Fibroblast of skin of left biceps (primary cell): Measurements from ENCODE around the gene HEXD.
A peak's percentile ranks its signal among the peaks of the same experiment; 100 is the strongest.
"Not testable (repeated sequence)": the region's sequence is repeated elsewhere in the genome, so short reads cannot be mapped to it uniquely, and the experiment has no call there.

Experiments used
- DNase-seq, 2 experiments: peaks; one replicate each; pipeline ENCODE4 v3.0.0-alpha.2; 2013; ENCODE audit warnings: low read depth in 2 of 2

HEXD gene

DNA sequence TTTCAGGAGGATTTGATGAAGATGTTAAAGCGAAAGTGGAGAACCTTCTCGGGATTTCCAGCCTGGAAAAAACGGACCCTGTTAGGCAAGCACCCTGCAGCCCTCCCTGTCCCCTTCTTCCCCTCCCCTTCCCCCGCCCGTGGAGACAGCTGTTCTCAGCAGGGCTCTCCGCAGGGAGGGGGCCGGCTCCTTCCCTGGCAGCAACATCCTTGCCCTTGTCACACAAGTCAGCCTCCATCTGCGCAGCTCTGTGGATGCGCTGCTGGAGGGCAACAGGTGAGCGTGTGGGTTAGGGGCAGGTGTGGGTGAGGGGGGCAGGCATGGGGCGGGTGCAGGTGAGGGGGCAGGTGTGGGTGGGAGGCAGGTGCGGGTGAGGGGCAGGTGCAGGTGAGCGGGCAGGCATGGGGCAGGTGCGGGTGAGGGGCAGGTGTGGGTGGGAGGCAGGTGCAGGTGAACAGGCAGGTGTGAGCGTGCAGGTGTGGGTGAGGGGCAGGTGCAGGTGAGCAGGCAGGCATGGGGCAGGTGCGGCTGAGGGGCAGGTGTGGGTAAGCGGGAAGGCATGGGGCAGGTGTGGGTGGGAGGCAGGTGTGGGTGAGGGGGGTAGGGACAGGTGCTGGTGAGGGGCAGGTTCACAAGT, 23.0 kb downstream of the HEXD start:
- DNase-seq: no peak

DNA sequence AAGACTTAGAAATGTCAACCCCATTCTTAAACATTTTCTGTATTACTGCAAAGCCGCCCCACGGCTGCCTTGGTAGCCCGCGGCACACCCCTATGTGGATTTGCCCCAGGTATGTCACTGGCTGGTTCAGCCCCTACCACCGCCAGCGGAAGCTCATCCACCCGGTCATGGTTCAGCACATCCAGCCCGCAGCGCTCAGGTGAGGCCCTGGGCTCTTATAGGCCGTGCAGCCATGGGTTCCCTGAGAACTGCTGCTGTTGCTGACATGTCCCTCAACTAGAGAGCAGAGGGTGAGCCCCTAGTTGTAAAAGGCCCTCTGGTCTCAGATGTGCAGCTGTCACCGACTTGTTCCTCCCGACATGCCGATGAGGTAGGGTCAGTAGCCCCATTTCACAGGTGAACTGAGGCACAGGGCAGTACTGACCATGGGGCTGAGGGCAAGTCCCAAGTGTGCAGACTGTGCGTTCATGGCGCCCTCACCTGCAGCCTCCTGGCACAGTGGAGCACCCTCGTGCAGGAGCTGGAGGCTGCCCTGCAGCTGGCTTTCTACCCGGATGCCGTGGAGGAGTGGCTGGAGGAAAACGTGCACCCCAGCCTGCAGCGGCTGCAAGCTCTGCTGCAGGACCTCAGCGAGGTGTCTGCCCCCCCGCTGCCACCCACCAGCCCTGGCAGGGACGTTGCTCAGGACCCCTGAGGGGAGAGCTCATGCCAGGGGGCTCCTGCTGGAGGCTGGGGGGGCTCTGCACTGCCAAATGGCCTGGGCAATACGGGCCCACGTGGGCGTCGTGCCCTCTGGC, 23.7 kb downstream of the HEXD start:
- DNase-seq: no peak

DNA sequence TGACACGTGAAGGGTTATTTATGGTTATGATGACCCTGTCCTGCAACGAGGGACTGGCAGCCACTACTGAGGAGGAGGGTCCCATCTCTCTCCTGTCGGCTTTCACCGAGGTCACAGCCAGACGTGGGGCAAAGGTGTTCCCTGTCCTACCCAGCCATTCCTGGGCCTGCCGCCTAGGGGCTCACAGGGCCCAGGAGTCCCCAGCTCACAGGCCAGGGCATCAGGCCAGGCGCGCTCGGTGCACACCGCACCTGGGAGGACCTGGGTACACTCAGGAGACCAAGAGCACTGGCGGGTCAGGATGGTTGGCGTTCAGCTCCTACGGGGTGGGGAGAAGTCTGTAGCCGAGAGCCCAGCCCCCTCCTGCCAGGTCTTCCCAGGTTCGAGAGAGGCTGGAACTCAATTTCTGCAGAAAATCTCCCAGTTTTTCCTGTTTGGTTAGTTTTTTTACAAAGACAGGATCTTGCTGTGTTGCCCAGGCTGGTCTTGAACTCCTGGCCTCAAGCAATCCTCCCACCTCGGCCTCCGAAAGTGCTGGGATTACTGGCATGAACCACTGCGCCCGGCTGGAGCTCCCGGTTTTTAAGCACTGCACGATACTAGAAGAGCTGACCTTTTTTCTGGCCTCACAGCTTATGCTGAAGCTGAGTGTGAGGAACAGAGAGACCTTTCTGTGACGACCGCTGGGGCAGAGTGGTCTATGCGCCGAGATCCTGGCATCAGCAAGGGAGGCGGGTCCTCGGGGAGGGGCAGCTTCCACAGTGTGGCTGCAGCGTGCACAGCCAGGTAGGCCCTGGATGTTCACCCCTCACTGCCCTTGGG, 24.7 kb downstream of the HEXD start:
- DNase-seq: no peak

DNA sequence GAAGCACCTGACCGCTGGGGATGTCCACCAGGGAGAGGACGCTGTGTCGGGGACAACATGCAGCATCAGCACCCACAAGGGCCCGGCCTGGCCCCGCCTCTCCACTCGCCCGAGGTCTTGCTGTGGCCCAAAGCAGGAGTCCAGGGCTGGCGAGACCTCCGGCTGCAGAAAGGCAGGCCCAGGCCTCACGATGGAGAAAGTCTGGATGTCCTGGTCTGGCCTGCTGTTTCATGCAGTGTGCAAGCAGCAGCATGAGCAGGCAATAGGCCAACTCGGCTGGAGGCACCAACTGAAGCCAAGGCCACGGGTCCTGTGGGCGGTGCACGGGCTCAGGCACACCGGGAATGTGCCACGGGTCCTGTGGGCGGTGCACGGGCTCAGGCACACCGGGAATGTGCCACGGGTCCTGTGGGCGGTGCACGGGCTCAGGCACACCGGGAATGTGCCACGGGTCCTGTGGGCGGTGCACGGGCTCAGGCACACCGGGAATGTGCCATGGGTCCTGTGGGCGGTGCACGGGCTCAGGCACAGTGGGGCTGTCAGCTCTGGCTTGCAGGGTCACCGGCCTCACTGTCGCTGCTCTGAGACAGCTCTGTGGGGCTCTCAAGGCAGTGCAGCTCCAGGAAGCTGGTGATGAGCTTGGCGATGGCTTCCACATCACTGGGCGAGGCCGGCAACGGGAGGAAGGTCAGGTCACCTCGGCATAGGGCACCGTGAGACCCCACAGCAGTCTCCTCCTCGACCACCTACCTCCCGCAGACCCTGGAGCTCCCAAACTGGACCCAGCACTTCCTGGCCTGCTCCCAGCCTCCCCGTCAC, 25.5 kb downstream of the HEXD start:
- no peak for DNase-seq

- DNase-seq: no peak
Observed at GRCh38 chr17:82444284-82444893, 26.2 kb downstream of the HEXD start.

DNA sequence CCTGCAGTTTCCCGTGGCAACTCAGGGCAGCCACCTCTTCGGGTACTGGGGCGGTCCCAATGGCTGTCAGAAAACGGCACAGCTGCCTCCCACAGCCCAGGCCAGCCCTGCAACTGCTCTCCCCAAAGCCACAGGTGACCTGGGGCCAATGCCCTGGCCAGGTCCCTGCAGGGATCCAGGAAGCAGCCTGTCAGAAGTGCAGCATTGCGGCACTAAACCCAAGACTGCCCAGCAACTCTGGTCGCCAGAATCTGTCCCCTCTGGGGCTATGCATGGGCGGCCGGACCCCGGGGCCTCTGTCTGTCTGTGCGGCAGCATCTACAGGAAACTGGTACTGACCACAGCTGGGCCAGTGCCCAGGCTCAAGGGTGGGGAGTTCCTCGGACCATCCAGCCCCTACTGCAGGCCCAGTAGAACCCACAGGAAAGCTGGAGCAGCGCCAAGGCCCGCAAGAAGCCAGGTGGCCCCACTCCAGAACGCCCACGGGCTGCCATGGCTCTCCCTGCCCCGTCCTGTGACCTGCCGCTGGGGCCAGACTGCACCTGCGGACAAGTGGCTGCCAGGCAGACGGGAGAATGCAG, 26.9 kb downstream of the HEXD start:
- no peak for DNase-seq

DNA sequence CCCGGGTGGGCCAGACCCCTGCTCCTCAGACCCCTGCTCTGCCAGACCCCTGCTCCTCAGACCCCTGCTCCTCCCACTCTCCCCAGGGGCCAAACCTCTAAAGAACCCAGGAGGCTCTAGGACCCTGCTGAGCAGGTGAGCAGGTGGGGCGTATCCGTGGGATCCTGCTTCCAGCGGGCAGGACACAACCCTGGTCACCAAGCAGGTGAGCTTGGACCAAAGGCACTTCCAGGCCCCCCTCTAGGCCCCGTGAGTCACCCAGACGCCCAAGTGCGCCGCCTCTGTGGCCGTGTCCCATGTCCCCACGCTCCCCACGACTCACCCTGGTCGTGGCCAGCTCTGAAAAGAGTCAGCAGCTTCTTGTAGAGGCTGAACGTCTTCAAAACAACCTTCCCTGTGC, 27.4 kb downstream of the HEXD start:
- DNase-seq: no peak

DNA sequence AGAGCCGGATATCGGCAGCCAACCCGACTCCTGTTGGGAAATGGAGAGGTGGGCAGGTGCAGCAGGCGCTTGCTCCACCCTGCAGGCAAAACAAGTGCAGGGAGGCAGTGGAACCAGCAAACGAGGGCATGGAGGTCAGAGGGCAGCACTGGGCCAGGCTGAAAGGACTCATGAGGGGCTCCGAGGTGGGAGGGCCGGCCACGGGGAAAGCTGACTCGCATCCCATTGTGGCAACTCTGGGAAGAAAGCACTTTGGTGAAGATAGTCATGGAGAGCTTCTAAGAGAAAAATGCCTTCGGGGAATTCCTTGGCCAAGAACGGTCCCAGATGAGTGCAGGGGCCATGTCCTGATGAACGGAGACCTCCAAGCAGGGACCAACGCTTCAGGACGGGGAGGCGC, 28.0 kb downstream of the HEXD start:
- DNase-seq: no peak

DNA sequence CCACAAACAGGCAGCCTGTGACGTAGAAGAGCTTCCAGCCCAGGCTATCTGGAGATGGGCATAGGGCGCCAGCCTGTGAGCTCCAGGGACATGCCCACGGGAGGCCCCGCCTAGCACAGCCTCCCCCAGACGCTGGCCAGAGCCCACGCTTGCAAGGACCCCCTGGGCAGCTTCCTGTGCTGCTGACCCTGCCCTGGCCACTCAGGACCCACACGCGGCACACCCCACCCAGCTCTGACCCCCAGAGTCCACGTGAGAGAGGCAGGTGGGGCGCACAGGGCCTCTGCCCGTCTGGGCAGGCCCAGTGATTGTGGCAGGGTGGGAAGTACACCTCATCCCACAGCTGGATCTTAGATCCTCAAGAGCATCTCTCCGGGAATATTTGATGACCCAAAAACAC, 28.5 kb downstream of the HEXD start:
- no peak for DNase-seq

DNA sequence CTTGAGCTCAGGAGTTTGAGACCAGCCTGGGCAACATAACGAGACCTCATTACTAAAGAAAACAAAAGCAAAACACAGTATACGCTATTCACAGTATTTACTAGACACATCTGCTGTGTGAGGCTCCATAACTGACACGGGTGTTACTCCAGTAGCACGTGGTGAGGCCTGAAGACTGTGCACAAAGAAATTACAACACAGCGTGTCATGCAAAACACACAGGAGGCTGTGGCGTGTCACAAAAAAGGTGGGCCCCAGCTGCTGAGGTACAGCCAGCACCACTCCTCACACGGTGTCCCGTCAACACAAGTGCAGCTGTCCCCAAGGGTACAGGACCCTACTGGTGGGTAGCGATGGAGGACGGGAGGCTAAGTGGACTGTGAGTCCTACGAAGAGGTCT, 29.7 kb downstream of the HEXD start:
- DNase-seq: no peak

DNA sequence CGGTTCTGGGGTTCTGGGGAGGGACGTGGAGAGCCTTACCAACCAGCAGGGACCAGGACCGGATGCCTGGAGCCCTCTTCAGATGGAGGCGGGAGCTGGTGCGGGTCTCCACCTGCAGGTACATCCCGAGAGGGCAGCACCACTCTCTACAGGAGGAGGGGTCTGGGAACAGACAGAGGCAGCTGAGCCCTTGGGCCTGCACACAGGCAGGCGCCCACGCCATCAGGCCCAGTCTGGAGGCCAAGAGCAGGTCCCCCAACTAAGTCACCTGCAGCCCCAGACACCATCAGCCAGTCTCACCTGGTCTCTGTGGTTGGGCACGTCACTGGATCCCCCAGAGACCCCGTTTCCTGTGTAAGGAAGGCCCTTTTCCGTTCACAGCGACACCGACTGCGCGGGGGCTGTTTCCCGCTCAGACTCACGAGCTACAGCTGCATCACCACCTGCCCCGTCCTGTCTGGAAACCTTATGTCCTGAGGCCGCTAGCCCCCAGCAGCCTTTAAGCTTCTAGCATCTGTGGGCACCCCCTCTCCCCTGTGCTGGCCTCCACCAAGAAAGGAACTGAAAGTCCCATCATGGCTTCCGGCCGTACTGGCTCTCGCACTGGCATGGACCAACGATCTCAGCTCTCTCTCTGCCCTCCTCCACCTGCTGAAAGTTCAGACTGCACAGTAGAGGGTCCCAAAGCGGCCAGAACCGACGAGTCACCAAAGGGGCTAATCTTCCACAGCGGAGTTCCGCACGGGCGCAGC, 31.2 kb downstream of the HEXD start:
- DNase-seq: no peak

GRCh38 chr17:82449883-82450356, 31.8 kb downstream of the HEXD start:
- no peak for DNase-seq

DNA sequence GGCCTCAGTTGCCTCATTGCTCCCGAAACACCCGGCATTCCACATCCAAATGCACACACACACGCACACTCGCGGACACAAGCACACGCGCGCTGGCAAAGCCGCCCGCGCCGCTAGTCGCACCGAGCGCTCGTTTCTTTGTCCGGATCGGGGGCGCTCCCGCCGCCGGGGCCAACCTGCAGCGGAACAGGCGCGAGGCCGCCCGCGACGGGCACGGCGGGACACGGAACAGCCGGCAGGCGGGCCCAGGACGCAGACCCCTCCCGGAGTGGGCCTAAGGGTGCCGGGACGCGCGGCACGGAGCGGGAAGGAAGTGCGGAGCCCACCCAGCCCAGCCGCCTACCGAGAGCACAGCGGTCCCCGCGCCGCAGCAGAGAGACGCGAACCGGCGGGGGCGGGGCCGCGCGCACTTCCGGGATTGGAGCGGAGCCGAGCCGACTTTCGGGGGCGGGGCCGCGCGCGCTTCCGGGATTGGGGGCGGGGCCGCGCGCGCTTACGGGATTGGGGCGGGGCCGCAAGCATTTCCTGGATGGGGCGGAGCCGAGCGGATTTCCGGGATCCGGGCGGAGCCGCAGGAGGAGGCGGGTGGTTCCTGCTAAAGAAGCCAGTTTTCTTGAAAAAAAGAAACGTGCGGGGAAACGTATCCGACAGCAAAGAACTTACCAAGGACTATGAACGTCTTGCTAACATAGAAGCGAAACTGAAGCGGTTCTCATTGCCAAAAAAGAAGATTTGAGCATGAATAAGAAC, 32.4 kb downstream of the HEXD start, which contains the start of gene CYBC1:
Gene CYBC1, minus strand, starts transcription at position 396 of the 750 bp plus-strand sequence. CDS start 1,498 bp downstream, outside the sequence.
- peak; percentile 85 to 86 for DNase-seq

GRCh38 chr17:82452162-82452561, 34.0 kb downstream of the HEXD start:
- no peak for DNase-seq

- not testable (repeated sequence) for DNase-seq
Observed at GRCh38 chr17:82453151-82453550, 35.0 kb downstream of the HEXD start.

- not testable (repeated sequence) for DNase-seq
Observed at GRCh38 chr17:82453706-82454105, 35.6 kb downstream of the HEXD start.

DNA sequence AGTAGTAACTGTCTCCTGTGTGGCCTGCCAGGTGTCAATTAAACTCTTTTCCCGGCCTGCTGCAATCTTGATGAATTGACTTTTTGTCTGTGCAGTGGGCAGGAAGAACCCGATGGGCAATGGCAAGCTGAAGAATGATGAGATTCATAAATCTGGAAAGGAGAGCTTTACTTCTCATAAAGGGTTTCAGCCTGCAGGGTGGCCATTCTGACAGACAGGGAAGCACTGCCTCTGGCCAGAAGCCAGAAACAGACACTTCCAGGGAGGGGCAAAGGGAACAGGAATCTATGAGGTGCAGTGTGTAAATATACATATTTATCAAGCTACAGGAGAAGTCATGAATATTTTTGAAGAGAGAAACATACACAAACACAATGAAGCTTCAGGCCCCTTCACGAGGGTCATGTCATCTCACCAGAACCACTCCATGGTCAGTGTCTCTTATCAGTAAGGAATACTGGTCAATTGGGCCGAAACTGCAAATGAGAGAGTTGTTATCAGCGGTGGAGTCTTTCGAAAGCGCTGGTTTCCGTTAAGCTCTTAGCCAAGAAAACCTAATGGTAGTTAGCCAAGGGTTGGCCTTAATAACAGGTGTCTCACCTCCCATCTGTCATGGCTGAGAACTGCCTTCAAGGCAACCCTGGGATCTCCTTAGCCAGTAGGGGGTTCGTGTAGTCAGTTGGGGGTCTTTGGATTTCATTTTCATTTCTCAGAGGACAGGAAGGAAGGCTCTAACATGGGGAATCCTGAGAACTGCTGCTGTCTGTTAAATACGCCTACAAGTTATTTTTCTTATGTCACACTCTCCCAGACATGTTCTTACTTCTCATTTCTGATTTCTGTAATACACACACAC, 39.2 kb downstream of the HEXD start:
- no peak for DNase-seq

- DNase-seq: no peak
Observed at GRCh38 chr17:82457929-82458178, 39.7 kb downstream of the HEXD start.
